Loucy (cell line): Measurements from ENCODE around the gene ENDOD1.

Experiments
- H2AFZ ChIP-seq: fragments of 200-600 bp; sonication (generic); 2 replicates; pipeline ENCODE4 v1.6.0; 2016; ENCODE audit warnings: antibody characterized with exemption, mild to moderate bottlenecking, low read length, moderate library complexity
- H3F3A ChIP-seq: fragments of 200-600 bp; 2 replicates; pipeline ENCODE4 v1.6.0; 2016; ENCODE audit warnings: antibody characterized with exemption, low read depth, mild to moderate bottlenecking
- H3K27me3 ChIP-seq: fragments of 200-600 bp; sonication (generic); 2 replicates; pipeline ENCODE4 v1.6.1; 2014; ENCODE audit warnings: low read length, mild to moderate bottlenecking; ENCODE audit not compliant: insufficient read depth, poor library complexity, severe bottlenecking
- H3K36me3 ChIP-seq: fragments of 200-600 bp; sonication (generic); 2 replicates; pipeline ENCODE4 v1.6.1; 2016; ENCODE audit warnings: low read length; ENCODE audit not compliant: insufficient read depth
- H3K4me1 ChIP-seq: fragments of 200-600 bp; sonication (generic); 2 replicates; pipeline ENCODE4 v1.5.1; 2014; ENCODE audit warnings: low read length, mild to moderate bottlenecking; ENCODE audit not compliant: insufficient read depth, poor library complexity, severe bottlenecking
- H3K4me2 ChIP-seq: fragments of 200-600 bp; sonication (generic); 2 replicates; pipeline ENCODE4 v1.6.0; 2014; ENCODE audit warnings: antibody characterized with exemption, low read length, low read depth, mild to moderate bottlenecking; ENCODE audit not compliant: poor library complexity, severe bottlenecking
- H3K4me3 ChIP-seq: fragments of 200-600 bp; sonication (generic); 2 replicates; pipeline ENCODE4 v1.5.1; 2014; ENCODE audit warnings: low read length, mild to moderate bottlenecking, mixed read lengths; ENCODE audit not compliant: poor library complexity, severe bottlenecking
- H3K79me2 ChIP-seq: fragments of 200-600 bp; sonication (generic); 2 replicates; pipeline ENCODE4 v1.6.1; 2014; ENCODE audit warnings: low read length; ENCODE audit not compliant: insufficient read depth
- H3K9ac ChIP-seq: fragments of 200-600 bp; sonication (generic); 2 replicates; pipeline ENCODE4 v1.6.0; 2014; ENCODE audit warnings: mild to moderate bottlenecking, low read depth, low read length, moderate library complexity; ENCODE audit not compliant: poor library complexity, severe bottlenecking
- H3K9me2 ChIP-seq: fragments of 200-600 bp; sonication (generic); replicated peaks from 2 replicates; pipeline ENCODE4 v1.6.1; 2016; ENCODE audit warnings: low read depth, low read length, mixed read lengths
- H3K9me3 ChIP-seq: fragments of 200-600 bp; sonication (generic); 2 replicates; pipeline ENCODE4 v1.6.1; 2014; ENCODE audit warnings: mild to moderate bottlenecking, antibody characterized with exemption, low read length, low read depth; ENCODE audit not compliant: insufficient read depth
- H4K20me1 ChIP-seq: fragments of 200-600 bp; sonication (generic); 2 replicates; pipeline ENCODE4 v1.6.0; 2014; ENCODE audit warnings: antibody characterized with exemption, low read length, mild to moderate bottlenecking; ENCODE audit not compliant: insufficient read depth, poor library complexity, severe bottlenecking
- EZH2phosphoT487 ChIP-seq: fragments of 200-600 bp; IDR thresholded peaks from 2 replicates; pipeline ENCODE4 v1.6.1; 2018; ENCODE audit warnings: antibody characterized with exemption, mild to moderate bottlenecking, moderate library complexity, borderline replicate concordance
- TF ChIP-seq, protein P1 (sequence below): fragments of 200-600 bp; sonication (generic); conservative IDR thresholded peaks from 2 replicates; pipeline ENCODE4 v1.5.1; 2014; ENCODE audit warnings: mild to moderate bottlenecking, antibody characterized with exemption, low read length

ENDOD1 gene

DNA sequence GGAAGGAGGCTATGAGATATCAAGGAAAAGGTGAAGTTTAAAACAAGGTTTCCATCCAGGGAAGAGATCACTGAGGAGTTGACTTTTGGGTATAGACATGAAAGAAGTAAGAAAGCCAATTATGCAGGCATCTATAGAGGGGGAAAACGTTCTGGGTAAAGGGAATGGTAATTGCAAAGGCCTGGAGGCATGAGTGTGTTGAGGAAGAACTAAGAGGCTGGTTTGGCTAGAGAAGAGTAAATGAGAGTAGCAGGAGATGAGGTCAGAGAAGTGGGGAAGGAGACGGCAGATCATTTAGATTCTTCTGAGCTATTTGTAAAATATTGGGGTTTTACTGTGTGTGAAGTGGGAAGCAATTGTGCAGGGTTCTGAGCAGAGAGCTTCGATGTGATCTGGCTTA, 7.6 kb downstream of the ENDOD1 start:
- Histone ChIP-seq H3K4me3 (peak overlapping the region; percentile 19), H3K4me2 (peak overlapping the region; percentile 80)
- TF ChIP-seq EZH2phosphoT487: no peak
- TF ChIP-seq, protein P1, sequence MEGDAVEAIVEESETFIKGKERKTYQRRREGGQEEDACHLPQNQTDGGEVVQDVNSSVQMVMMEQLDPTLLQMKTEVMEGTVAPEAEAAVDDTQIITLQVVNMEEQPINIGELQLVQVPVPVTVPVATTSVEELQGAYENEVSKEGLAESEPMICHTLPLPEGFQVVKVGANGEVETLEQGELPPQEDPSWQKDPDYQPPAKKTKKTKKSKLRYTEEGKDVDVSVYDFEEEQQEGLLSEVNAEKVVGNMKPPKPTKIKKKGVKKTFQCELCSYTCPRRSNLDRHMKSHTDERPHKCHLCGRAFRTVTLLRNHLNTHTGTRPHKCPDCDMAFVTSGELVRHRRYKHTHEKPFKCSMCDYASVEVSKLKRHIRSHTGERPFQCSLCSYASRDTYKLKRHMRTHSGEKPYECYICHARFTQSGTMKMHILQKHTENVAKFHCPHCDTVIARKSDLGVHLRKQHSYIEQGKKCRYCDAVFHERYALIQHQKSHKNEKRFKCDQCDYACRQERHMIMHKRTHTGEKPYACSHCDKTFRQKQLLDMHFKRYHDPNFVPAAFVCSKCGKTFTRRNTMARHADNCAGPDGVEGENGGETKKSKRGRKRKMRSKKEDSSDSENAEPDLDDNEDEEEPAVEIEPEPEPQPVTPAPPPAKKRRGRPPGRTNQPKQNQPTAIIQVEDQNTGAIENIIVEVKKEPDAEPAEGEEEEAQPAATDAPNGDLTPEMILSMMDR: no peak

DNA sequence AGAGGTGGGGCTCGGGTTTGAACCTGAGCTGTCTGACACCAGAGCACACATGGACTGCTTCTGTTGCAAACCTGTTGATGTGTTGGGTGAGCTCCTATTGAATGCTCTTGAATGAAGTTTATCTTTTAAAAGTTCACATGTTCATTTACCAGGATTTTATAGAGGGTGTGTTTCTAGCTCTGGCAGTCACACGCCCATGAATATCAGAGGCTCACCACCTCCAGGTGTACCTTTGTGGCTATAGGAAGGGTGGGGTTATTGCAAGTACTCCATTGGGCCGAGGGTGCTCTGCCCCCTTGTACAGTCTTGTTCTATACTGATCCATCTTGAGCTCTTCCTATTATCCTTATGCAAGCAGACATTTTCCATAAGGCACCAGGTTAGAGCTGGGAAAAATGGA, 9.2 kb downstream of the ENDOD1 start:
- Histone ChIP-seq H3K79me2 (peaks cover 59% of the 10 kb centered on the region), H3K4me1 (peaks cover 84% of the 10 kb centered on the region)

More for the DNA sequence above, 7.6 kb downstream of the ENDOD1 start:
- Histone ChIP-seq H3K9me2 (no peaks in the 10 kb centered on the region), H3K79me2 (peaks cover 67% of the 10 kb centered on the region), H3K9ac (no peak overlapping the region), H3K27me3 (no peaks in the 10 kb centered on the region), H3K4me1 (peaks cover 91% of the 10 kb centered on the region), H2AFZ (no peak overlapping the region), H3K36me3 (no peaks in the 10 kb centered on the region), H3F3A (peaks cover 5% of the 10 kb centered on the region; the same call in 1 of the 2 replicates), H4K20me1 (peaks cover 3% of the 10 kb centered on the region), H3K9me3 (no peaks in the 10 kb centered on the region)

DNA sequence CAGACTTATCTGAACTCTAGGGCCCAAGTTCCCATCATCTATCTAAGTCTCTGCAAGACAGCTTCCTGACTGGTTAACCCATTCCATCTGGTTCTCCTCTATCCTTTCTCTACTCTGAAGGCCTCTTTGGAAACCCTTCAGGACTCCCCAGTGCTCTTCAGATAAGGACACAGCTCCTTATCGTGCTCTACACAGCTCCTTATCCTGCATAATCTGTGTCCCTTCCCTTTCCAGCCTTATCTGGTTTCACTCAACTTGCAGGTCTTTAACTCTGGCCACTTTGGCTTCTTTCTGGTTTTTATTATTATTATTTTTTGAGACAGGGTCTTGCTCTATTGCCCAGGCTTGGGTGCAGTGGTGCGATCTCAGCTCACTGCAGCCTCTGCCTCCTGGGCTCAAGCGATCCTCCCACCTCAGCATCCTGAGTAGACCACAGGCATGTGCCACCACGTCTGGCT, 10.6 kb downstream of the ENDOD1 start:
- H3K36me3 ChIP-seq: no peaks in the 10 kb centered on the region
- no peaks in the 10 kb centered on the region for H3K9me3 ChIP-seq
- no peaks in the 10 kb centered on the region for H3K27me3 ChIP-seq
- H3K4me1 ChIP-seq: peaks cover 71% of the 10 kb centered on the region
- H4K20me1 ChIP-seq: no peaks in the 10 kb centered on the region
- peak overlapping the region; percentile 9 for H3K4me2 ChIP-seq
- H3K4me3 ChIP-seq: no peak overlapping the region
- H3K9me2 ChIP-seq: no peaks in the 10 kb centered on the region
- no peak for TF ChIP-seq EZH2phosphoT487
- TF ChIP-seq, protein P1: no peak
- H3K79me2 ChIP-seq: peaks cover 51% of the 10 kb centered on the region
- no peak overlapping the region for H3K9ac ChIP-seq
- H3F3A ChIP-seq: peaks cover 5% of the 10 kb centered on the region; the same call in 1 of the 2 replicates
- no peak overlapping the region for H2AFZ ChIP-seq

More for the DNA sequence above, 9.2 kb downstream of the ENDOD1 start:
- H3K9me3 ChIP-seq: no peaks in the 10 kb centered on the region
- no peaks in the 10 kb centered on the region for H3K9me2 ChIP-seq
- no peaks in the 10 kb centered on the region for H3K27me3 ChIP-seq
- no peaks in the 10 kb centered on the region for H4K20me1 ChIP-seq
- H3K36me3 ChIP-seq: no peaks in the 10 kb centered on the region
- no peak overlapping the region for H2AFZ ChIP-seq
- H3K9ac ChIP-seq: no peak overlapping the region
- TF ChIP-seq, protein P1: no peak
- TF ChIP-seq EZH2phosphoT487: no peak
- no peak overlapping the region for H3K4me3 ChIP-seq
- peaks cover 5% of the 10 kb centered on the region; the same call in 1 of the 2 replicates for H3F3A ChIP-seq
- peak overlapping the region; percentile 0 for H3K4me2 ChIP-seq
